ENCODE results near the gene ARHGAP23.
"Not testable (repeated sequence)": the region's sequence is repeated elsewhere in the genome, so short reads cannot be mapped to it uniquely, and the experiment has no call there.

The ARHGAP23 gene

GRCh38 chr17:38492067-38493040, 64.1 kb downstream of the ARHGAP23 start:
- DNase-seq = peak; percentile 77

- DNase-seq = not testable (repeated sequence)
Observed at GRCh38 chr17:38494152-38494551, 65.9 kb downstream of the ARHGAP23 start.

- DNase-seq = not testable (repeated sequence)
Observed at GRCh38 chr17:38497656-38498055, 69.4 kb downstream of the ARHGAP23 start.

GRCh38 chr17:38498353-38498752, 70.1 kb downstream of the ARHGAP23 start:
- no peak for DNase-seq

GRCh38 chr17:38499230-38499629, 71.0 kb downstream of the ARHGAP23 start:
- DNase-seq = not testable (repeated sequence)

DNA sequence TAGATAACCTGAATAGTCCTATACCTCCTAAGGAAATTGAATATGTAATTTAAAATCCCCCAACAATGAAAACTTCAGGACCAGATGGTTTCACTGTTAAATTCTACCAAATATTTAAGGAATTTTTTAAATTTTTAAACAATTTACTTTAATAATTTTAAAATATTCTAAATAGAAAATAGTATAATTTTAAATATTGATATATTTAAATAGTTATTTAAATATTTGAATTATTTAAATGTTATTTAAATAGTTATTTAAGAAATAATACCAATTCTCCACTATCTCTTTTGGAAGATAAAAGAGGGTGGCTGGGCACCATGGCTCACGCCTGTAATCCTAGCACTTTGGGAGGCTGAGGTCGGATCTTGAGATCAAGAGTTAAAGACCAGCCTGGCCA, 73.5 kb downstream of the ARHGAP23 start:
- DNase-seq = not testable (repeated sequence)

DNA sequence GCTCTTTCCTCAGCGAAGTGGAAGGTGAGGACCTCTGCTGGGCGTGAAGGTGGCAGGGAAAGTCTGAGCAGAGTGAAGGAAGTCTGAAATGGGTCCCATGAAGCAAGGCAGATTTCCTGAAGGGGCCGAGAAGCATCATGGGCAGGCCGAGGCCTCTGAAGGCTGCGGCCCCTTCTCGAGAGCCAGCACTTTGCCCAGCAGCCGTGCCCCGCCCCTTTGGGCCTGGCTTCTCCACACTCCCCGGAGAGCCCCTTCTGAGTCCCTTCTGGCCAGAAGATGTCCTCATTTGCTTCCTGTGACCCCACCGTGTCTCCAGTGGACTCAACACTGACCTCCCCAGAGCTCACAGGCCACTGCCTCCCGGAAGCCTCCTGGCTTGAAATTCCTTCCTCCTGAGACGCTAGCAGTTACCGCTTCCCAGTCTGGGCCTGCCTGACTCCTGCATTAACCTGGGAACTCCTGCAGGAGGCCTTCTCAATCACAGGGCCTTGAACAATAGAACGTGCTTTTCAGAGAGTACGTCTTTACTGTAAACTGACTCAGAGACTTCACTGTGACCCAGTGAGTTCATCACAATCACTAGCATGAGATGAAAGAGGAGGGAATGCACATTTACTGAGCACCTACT, 75.1 kb downstream of the ARHGAP23 start:
- DNase-seq = not testable (repeated sequence)

- no peak for DNase-seq
Observed at GRCh38 chr17:38504216-38504615, 76.0 kb downstream of the ARHGAP23 start.

GRCh38 chr17:38507436-38507835, 79.2 kb downstream of the ARHGAP23 start:
- no peak for DNase-seq

DNA sequence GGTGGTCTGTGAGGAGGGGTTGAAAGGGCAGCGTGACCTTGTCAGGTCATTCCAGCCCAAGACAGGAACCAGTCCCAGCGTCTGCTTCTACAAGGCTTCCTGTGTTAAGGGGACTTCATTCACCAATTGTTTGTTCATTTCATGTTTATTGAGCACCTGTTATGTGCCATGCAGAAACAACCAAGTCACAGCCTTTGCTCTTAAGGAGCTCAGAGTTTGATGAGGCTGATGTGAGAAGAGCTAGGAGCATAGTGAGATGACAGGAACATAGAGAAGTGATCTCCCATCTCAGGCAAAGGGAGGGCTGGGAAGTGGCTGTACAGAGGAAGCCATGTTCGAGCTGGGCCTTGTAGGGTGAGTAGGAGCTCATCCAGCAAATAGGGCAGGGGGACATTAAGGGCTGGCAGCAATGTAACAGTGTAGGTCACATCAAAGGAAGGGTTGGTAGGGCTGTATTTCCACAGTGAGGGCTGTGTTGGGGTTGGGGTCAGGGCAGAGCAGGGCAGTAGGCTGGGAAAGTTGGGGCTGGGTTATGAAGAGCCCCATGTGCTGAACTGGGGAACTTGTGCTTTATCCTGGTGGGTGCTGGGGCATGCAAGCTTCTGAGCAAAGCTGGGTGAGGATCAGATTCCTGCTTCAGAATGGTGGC, 79.8 kb downstream of the ARHGAP23 start:
- DNase-seq = no peak

DNA sequence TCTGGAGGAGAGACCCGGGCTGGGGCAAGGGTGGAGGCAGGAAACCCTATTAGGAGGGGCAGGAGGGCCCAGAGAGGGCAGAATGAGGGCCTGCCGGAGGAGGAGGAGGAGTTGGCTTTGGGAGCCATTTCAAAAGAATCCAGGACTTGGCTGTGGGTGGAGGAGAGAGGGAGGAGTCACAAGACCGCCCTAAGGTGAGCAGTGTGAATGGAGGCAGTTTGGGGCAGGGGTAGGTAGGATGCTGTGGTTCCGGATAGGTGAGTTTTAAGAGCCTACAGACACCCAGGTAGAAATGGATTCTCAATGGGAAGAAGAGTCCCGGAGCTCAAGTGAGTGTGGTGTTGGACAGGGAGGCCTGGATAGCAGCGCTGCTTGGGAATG, 80.3 kb downstream of the ARHGAP23 start:
- DNase-seq = no peak

DNA sequence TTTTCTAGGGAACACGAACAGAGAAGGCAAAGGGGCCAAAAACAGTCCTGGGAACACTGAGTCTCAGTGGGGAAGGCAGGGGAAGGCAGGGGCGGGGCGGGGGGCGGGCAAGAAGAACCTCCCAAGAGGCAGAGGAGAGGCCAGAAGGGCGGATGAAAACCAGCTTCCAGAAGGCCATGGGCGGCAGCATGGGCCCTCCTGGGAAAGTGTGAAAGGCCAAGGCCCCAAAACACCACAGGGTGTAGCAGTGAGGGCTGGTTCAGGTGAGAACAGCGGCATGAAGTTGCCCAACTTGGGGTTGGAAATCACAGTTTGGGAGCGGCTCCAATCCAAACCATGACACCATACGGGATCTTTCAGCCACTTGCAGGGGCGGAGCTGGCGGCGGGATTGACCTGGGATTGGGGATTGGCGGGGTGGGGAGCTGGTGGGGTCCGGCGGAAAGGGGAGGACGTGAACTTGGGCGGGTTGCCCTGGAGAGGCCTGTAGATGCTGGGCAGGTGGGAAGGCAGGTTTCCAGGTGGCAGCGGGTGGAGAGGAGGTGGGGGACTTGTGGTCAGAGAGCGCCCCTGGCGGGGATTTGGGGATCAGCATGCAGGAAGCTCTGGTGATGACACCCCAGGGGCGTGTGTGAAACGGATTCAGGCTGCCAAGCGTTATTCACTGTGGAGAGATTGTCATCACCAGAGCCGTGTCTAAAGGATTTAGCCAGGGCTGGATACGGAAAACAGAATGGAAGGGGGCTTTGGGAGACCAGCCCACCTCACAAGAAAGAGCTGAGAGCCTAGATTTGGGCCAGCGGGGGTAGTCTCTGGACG, 80.9 kb downstream of the ARHGAP23 start:
- DNase-seq = peak; percentile 28

DNA sequence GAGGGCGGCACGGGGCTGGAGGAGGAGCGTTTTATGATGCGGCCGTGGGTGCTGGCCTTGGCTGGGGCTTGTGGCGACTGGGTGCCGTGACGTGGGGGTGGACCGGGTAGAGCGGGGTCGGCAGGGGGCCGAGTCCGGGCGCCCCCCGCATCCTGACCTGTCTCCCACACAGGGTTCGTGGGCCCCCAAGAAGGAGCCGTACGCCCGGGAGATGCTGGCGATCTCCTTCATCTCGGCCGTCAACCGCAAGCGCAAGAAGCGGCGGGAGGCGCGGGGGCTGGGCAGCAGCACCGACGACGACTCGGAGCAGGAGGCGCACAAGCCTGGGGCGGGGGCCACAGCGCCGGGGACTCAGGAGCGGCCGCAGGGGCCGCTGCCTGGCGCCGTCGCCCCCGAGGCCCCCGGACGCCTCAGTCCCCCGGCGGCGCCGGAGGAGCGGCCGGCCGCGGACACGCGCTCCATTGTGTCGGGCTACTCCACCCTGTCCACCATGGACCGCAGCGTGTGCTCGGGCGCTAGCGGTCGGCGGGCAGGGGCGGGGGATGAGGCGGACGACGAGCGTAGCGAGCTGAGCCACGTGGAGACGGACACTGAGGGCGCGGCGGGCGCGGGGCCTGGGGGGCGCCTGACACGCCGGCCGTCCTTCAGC, 81.6 kb downstream of the ARHGAP23 start:
- no peak for DNase-seq

GRCh38 chr17:38510421-38511149, 82.3 kb downstream of the ARHGAP23 start:
- no peak for DNase-seq

- DNase-seq = no peak
Observed at GRCh38 chr17:38511150-38512108, 83.2 kb downstream of the ARHGAP23 start.

GRCh38 chr17:38512473-38513058, 84.3 kb downstream of the ARHGAP23 start:
- DNase-seq = peak; percentile 5

DNA sequence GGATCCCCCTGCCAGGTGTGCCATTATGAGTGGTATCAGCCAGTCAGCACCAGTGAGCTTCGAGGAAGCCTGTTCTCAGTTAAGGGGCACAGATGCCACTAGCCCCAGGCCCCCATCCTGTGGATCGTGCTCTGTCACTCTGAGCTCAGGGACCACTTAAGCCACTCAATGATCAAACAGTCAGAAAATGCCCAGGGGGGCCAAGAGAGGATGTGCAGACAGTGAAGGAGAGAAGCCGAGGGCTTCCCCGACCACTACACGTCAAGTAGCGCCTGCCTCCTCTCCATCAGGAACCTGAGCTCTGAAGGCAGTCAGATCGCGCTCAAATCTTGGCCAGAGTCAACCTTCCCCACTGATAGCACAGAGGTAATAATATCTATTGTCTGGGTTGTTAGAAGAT, 98.3 kb downstream of the ARHGAP23 start:
- not testable (repeated sequence) for DNase-seq

DNA sequence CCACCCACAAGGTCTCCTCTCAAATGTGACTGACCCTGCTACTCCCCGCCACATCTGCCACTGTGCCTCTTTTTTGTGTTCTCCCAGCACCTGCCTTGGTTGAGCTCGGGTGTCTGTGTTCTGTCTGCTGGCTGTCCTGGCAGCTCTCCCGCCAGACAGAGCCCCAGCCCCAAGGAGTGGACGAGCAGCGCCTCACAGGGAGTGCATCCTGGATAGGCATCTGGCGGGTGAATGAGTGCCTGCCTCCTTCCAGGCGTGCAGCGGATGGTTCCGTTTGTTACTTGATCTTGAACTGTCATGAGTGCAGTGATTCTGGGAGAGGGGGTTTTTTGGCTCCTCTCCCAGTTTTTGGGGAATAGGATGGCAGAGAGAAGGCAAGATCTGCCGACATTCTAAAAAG, 99.9 kb downstream of the ARHGAP23 start:
- peak; percentile 20 for DNase-seq

GRCh38 chr17:38530856-38531255, 102.6 kb downstream of the ARHGAP23 start:
- DNase-seq = not testable (repeated sequence)

- DNase-seq = not testable (repeated sequence)
Observed at GRCh38 chr17:38531761-38532160, 103.5 kb downstream of the ARHGAP23 start.

Data from NCI-H146 (cell line).